SK-N-SH (cell line): ENCODE data around the gene MRPL18. TPM values are rescaled to one million over a fixed set of nuclear protein-coding genes. Genes with fewer than 3 reads are reported as not detected.

Source experiments
- CTCF ChIA-PET: fragments of 300-600, 350-600 bp; formaldehyde crosslinking; extraction: SDS; loops from one replicate; lab custom pipeline; 2021; lab: Yijun Ruan, JAX
- POLR2A ChIA-PET: fragments of 350-600 bp; sonication (Branson Sonifier 250); formaldehyde crosslinking; extraction: SDS; loops from one replicate; lab custom pipeline; 2020; ENCODE audit warnings: antibody characterized with exemption, inconsistent platforms; lab: Yijun Ruan, JAX
- DNase-seq: peaks from one replicate; pipeline ENCODE4 v3.0.0; 2012
- H2AFZ ChIP-seq: fragments of 200-600 bp; sonication (generic); 2 replicates; pipeline ENCODE4 v1.8.1; 2016; ENCODE audit warnings: antibody characterized with exemption, mild to moderate bottlenecking, low read depth
- H3F3A ChIP-seq: fragments of 200-600 bp; sonication (generic); replicated peaks from 2 replicates; pipeline ENCODE3; 2016; ENCODE audit warnings: antibody characterized with exemption, mild to moderate bottlenecking; ENCODE audit not compliant: insufficient read depth
- H3K27ac ChIP-seq, 2 experiments: fragments of 200-500 bp in 1 of 2; fragments of 200-600 bp in 1 of 2; sonication (Bioruptor generic) in 1 of 2; sonication (generic), shearing (Covaris generic) in 1 of 2; 2 replicates each; pipeline versions ENCODE4 v1.5.1 to v1.6.1; 2014 to 2016; ENCODE audit warnings: low read depth in 2 of 2, inconsistent platforms in 1 of 2, low read length in 1 of 2, mild to moderate bottlenecking in 1 of 2, mixed read lengths in 1 of 2
- H3K27me3 ChIP-seq: fragments of 200-600 bp; sonication (generic), shearing (Covaris generic); 2 replicates; pipeline ENCODE4 v1.6.1; 2016; ENCODE audit warnings: mixed run types; ENCODE audit not compliant: insufficient read depth
- H3K36me3 ChIP-seq, 2 experiments: fragments of 200-500 bp in 1 of 2; fragments of 200-600 bp in 1 of 2; sonication (Bioruptor generic) in 1 of 2; sonication (generic) in 1 of 2; replicated peaks in 1 of 2; 2 replicates each; pipeline versions ENCODE3 to v1.5.1; 2014 to 2016; ENCODE audit warnings: low read length in 1 of 2, mild to moderate bottlenecking in 1 of 2; ENCODE audit not compliant: insufficient read depth in 2 of 2, control insufficient read depth in 1 of 2
- H3K4me1 ChIP-seq, 2 experiments: fragments of 200-500 bp in 1 of 2; fragments of 200-600 bp in 1 of 2; sonication (Bioruptor generic) in 1 of 2; sonication (generic), shearing (Covaris generic) in 1 of 2; 2 replicates each; pipeline versions ENCODE4 v1.5.1 to v1.6.1; 2014 to 2016; ENCODE audit warnings: low read depth in 1 of 2, low read length in 1 of 2, mixed run types in 1 of 2; ENCODE audit not compliant: insufficient read depth in 2 of 2, control insufficient read depth in 1 of 2
- H3K4me2 ChIP-seq: fragments of 200-600 bp; sonication (generic), shearing (Covaris generic); 2 replicates; pipeline ENCODE4 v1.6.1; 2017; ENCODE audit warnings: mixed run types
- H3K4me3 ChIP-seq, 2 experiments: fragments of 200-500 bp in 1 of 2; fragments of 200-600 bp in 1 of 2; sonication (Bioruptor generic) in 1 of 2; sonication (generic), shearing (Covaris generic) in 1 of 2; 2 replicates each; pipeline versions ENCODE4 v1.5.1 to v1.8.1; 2014 to 2016; ENCODE audit warnings: low read depth in 2 of 2, inconsistent platforms in 1 of 2, low read length in 1 of 2, mild to moderate bottlenecking in 1 of 2, mixed read lengths in 1 of 2, moderate library complexity in 1 of 2
- H3K79me2 ChIP-seq: fragments of 200-600 bp; sonication (generic); 2 replicates; pipeline ENCODE4 v1.8.1; 2017; ENCODE audit warnings: mild to moderate bottlenecking; ENCODE audit not compliant: insufficient read depth
- H3K9ac ChIP-seq: fragments of 200-600 bp; sonication (generic); 2 replicates; pipeline ENCODE4 v1.6.1; 2017; ENCODE audit warnings: mixed run types
- H3K9me2 ChIP-seq: fragments of 200-600 bp; sonication (generic); 2 replicates; pipeline ENCODE4 v1.6.1; 2017; ENCODE audit warnings: mixed run types
- H3K9me3 ChIP-seq: fragments of 200-600 bp; sonication (generic); 2 replicates; pipeline ENCODE4 v1.6.1; 2017; ENCODE audit warnings: mixed run types, mild to moderate bottlenecking, moderate library complexity
- H4K20me1 ChIP-seq: fragments of 200-600 bp; sonication (generic); 2 replicates; pipeline ENCODE4 v1.6.1; 2017; ENCODE audit warnings: mild to moderate bottlenecking, mixed run types; ENCODE audit not compliant: insufficient read depth
- CTCF ChIP-seq: fragments of 200-600 bp; sonication (generic); IDR thresholded peaks from 2 replicates; pipeline ENCODE4 v1.6.1; 2017; ENCODE audit warnings: antibody characterized with exemption, mild to moderate bottlenecking, moderate library complexity
- FOSL2 ChIP-seq: IDR thresholded peaks from 2 replicates; pipeline ENCODE4 v1.4.0; 2012; ENCODE audit warnings: low read depth, mild to moderate bottlenecking, moderate library complexity, borderline replicate concordance
- GABPA ChIP-seq: IDR thresholded peaks from 2 replicates; pipeline ENCODE4 v1.4.0; 2012; ENCODE audit warnings: low read depth, mild to moderate bottlenecking
- MEF2A ChIP-seq: IDR thresholded peaks from 2 replicates; pipeline ENCODE4 v1.4.0; 2012; ENCODE audit warnings: low read depth, borderline replicate concordance
- NRF1 ChIP-seq: IDR thresholded peaks from 2 replicates; pipeline ENCODE4 v1.6.1; 2012; ENCODE audit warnings: low read depth, mild to moderate bottlenecking, low read length
- POLR2AphosphoS5 ChIP-seq: IDR thresholded peaks from 2 replicates; pipeline ENCODE4 v1.6.1; 2012; ENCODE audit warnings: low read depth, low read length
- RAD21 ChIP-seq: IDR thresholded peaks from 2 replicates; pipeline ENCODE4 v1.6.1; 2012; ENCODE audit warnings: mild to moderate bottlenecking, low read length
- RCOR1 ChIP-seq: fragments of 150-350 bp; IDR thresholded peaks from 2 replicates; pipeline ENCODE4 v1.6.1; 2017; ENCODE audit warnings: antibody characterized with exemption, low read length
- RXRA ChIP-seq: IDR thresholded peaks from 2 replicates; pipeline ENCODE4 v1.4.0; 2012; ENCODE audit warnings: low read depth, mild to moderate bottlenecking, borderline replicate concordance
- SMC3 ChIP-seq: IDR thresholded peaks from 2 replicates; pipeline ENCODE4 v1.6.1; 2012; ENCODE audit warnings: low read depth, low read length, improper control_type of control experiment
- WGBS: methylation state at CpG from one replicate; pipeline ENCODE4 v1.1.6; 2017; ENCODE audit warnings: low lambda C conversion rate; 5-methylcytosine and 5-hydroxymethylcytosine counted together
- polyA plus RNA-seq, 3 experiments: library from polyadenylated mRNA; depleted of rRNA; stranded (reverse); fragments of >200 nt; gene quantifications; 2 replicates each; pipeline ENCODE4 v1.2.3, GENCODE V29; 2012
- TF ChIP-seq, protein P1 (sequence below): IDR thresholded peaks from 2 replicates; pipeline ENCODE4; 2012

The MRPL18 gene
- polyA plus RNA-seq, 1 of the 3 experiments (the other 2 are of a cell fraction), result 84.4 TPM

DNA sequence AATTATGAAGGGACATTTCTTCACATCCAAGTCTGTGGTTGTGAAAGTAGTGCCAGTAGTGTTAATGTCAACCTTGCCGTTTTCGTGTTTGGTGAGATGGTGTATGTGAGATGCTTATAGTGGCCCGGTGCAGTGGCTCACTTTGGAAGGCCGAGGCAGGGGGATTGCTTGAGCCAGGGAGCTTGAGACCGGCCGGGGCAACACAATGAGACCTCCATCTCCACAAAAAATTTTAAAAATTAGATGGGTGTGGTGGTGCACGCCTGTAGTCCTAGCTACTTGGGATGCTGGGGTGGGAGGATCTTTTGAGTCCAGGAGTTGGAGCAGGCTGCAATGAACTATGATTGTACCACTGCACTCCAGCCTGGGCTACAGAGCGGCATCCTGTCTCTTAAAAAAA, 47.2 kb downstream of the MRPL18 start:
- no peak for DNase-seq
- H3K36me3 ChIP-seq, result no peaks in the 10 kb centered on the region
- H3K4me1 ChIP-seq, result no peaks in the 10 kb centered on the region
- H3K9me3 ChIP-seq, result no peaks in the 10 kb centered on the region
- no peaks in the 10 kb centered on the region for H4K20me1 ChIP-seq
- peaks cover 8% of the 10 kb centered on the region for H3F3A ChIP-seq
- no peaks in the 10 kb centered on the region for H3K9me2 ChIP-seq
- POLR2A ChIA-PET, result no interaction called here
- H3K79me2 ChIP-seq, result no peaks in the 10 kb centered on the region
- H3K27ac ChIP-seq, result no peak overlapping the region
- CTCF ChIA-PET, result interaction anchor here (0.6 kb wide), 1 partner anchor 10 kb away, joined by 3 read pairs; no protein-coding TSS in a partner anchor
- no peak overlapping the region for H2AFZ ChIP-seq
- WGBS, result 53% methylated on average over 6 of the region's 8 CpGs
- no peak overlapping the region for H3K4me3 ChIP-seq
- H3K27me3 ChIP-seq, result no peaks in the 10 kb centered on the region; the same call in 1 of the 2 replicates
- TF ChIP-seq POLR2AphosphoS5, result no peak
- no peak overlapping the region for H3K4me2 ChIP-seq
- H3K9ac ChIP-seq, result no peak overlapping the region

GRCh38 chr6:159838020-159838744, 47.9 kb downstream of the MRPL18 start:
- Histone ChIP-seq H3K9ac (no peak overlapping the region), H3K27me3 (no peaks in the 10 kb centered on the region; the same call in 1 of the 2 replicates), H3K4me2 (no peak overlapping the region), H3K79me2 (no peaks in the 10 kb centered on the region), H4K20me1 (no peaks in the 10 kb centered on the region), H3K27ac (no peak overlapping the region), H3K36me3 (no peaks in the 10 kb centered on the region), H3F3A (peaks cover 8% of the 10 kb centered on the region), H3K4me3 (no peak overlapping the region), H3K9me2 (no peaks in the 10 kb centered on the region), H3K4me1 (no peaks in the 10 kb centered on the region), H3K9me3 (no peaks in the 10 kb centered on the region), H2AFZ (no peak overlapping the region)
- no peak for DNase-seq
- TF ChIP-seq RCOR1 (no peak), RXRA (no peak), RAD21 (no peak), GABPA (no peak), SMC3 (no peak)
- ChIA-PET POLR2A (no interaction called here), CTCF (no interaction called here)
- 61% methylated on average over 7 of the region's 7 CpGs for WGBS

- H3K9me2 ChIP-seq, result no peaks in the 10 kb centered on the region
- H3K27ac ChIP-seq, result no peak overlapping the region
Measured at GRCh38 chr6:159842035-159842434, 51.8 kb downstream of the MRPL18 start.

More at GRCh38 chr6:159842035-159842434, 51.8 kb downstream of the MRPL18 start:
- Histone ChIP-seq H3F3A (peaks cover 8% of the 10 kb centered on the region), H3K9ac (no peak overlapping the region), H3K79me2 (no peaks in the 10 kb centered on the region), H3K4me1 (no peaks in the 10 kb centered on the region), H3K36me3 (no peaks in the 10 kb centered on the region), H3K4me3 (no peak overlapping the region), H4K20me1 (no peaks in the 10 kb centered on the region), H3K27me3 (no peaks in the 10 kb centered on the region), H3K4me2 (no peak overlapping the region), H3K9me3 (no peaks in the 10 kb centered on the region), H2AFZ (no peak overlapping the region)
- ChIA-PET CTCF (interaction anchor here (1.3 kb wide), 1 partner anchor 21 kb away, joined by 3 read pairs; no protein-coding TSS in a partner anchor), POLR2A (no interaction called here)
- DNase-seq, result peak; percentile 48
- TF ChIP-seq MEF2A, result no peak
- no peak for TF ChIP-seq FOSL2
- TF ChIP-seq RAD21, result peak; percentile 13; the same call in 1 of the 2 replicates
- TF ChIP-seq, protein P1, sequence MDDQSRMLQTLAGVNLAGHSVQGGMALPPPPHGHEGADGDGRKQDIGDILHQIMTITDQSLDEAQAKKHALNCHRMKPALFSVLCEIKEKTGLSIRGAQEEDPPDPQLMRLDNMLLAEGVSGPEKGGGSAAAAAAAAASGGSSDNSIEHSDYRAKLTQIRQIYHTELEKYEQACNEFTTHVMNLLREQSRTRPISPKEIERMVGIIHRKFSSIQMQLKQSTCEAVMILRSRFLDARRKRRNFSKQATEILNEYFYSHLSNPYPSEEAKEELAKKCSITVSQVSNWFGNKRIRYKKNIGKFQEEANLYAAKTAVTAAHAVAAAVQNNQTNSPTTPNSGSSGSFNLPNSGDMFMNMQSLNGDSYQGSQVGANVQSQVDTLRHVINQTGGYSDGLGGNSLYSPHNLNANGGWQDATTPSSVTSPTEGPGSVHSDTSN, result no peak
- TF ChIP-seq NRF1, result no peak
- TF ChIP-seq CTCF, result peak; percentile 47
- 62% methylated on average over 4 of the region's 4 CpGs for WGBS
